Lower leg skin (tissue), 3 donors: ENCODE measurements around the gene LGALS7.
"Not testable (repeated sequence)": the region's sequence is repeated elsewhere in the genome, so short reads cannot be mapped to it uniquely, and the experiment has no call there.

ENCODE experiments used
- POLR2A ChIP-seq, 2 donors: fragments of 450-650 bp; IDR thresholded peaks; one replicate each; pipeline ENCODE4 v1.6.1; 2016 to 2017; ENCODE audit warnings: antibody characterized with exemption in 2 of 2, mild to moderate bottlenecking in 1 of 2, moderate library complexity in 1 of 2
- TF ChIP-seq, protein P1 (sequence below), 3 donors: fragments of 450-650 bp; IDR thresholded peaks; one replicate each; pipeline ENCODE4 v1.5.1; 2016; ENCODE audit warnings: antibody characterized with exemption in 3 of 3, mild to moderate bottlenecking in 3 of 3, moderate library complexity in 2 of 3

DNA sequence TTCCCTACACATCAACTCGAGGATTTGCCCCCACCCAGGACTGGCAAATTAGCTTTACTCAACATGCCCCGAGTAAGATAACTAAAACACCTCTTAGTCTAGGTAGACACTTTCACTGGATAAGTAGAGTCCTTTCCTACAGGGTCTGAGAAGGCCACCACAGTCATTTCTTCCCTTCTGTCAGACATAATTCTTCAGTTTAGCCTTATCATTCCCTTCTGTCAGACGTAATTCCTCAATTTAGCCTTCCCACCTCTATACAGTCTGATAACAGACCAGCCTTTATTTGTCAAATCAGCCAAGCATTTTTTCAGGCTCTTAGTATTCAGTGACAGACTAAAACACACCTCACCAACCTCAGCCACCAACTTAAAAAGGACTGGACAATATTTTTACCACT, 19.5 kb downstream of the LGALS7 start:
- TF ChIP-seq, protein P1, sequence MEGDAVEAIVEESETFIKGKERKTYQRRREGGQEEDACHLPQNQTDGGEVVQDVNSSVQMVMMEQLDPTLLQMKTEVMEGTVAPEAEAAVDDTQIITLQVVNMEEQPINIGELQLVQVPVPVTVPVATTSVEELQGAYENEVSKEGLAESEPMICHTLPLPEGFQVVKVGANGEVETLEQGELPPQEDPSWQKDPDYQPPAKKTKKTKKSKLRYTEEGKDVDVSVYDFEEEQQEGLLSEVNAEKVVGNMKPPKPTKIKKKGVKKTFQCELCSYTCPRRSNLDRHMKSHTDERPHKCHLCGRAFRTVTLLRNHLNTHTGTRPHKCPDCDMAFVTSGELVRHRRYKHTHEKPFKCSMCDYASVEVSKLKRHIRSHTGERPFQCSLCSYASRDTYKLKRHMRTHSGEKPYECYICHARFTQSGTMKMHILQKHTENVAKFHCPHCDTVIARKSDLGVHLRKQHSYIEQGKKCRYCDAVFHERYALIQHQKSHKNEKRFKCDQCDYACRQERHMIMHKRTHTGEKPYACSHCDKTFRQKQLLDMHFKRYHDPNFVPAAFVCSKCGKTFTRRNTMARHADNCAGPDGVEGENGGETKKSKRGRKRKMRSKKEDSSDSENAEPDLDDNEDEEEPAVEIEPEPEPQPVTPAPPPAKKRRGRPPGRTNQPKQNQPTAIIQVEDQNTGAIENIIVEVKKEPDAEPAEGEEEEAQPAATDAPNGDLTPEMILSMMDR (IDR thresholded peaks at IDR 0.05) = not testable (repeated sequence)
- TF ChIP-seq POLR2A (IDR thresholded peaks at IDR 0.05) = not testable (repeated sequence)
